IMR-90 (cell line): ENCODE results near the gene ACSL3. TPM values are rescaled to one million over a fixed set of nuclear protein-coding genes. Genes with fewer than 3 reads are reported as not detected.

ENCODE experiments used
- ATAC-seq: fragments of 200-7000 bp; cut with Tn5 transposase; 2 replicates; pipeline ENCODE4 v1.9.1; 2020; ENCODE audit warnings: low read depth, mild to moderate bottlenecking, moderate library complexity
- BruUV-seq: library from RNA; stranded (reverse); fragments of 400-500 nt; replicated peaks from 2 replicates; lab custom pipeline; 2021; lab: Mats Ljungman, UMichigan
- CTCF ChIA-PET: fragments of 300-600 bp; formaldehyde crosslinking; extraction: SDS; loops from one replicate; lab custom pipeline; 2021; ENCODE audit warnings: antibody characterized with exemption; lab: Yijun Ruan, JAX
- POLR2A ChIA-PET: fragments of 300-600 bp; sonication (Branson Sonifier 250); formaldehyde crosslinking; loops from one replicate; lab custom pipeline; 2022; ENCODE audit warnings: antibody characterized with exemption; ENCODE audit not compliant: unreplicated experiment; lab: Charles Lee
- DNase-seq: peaks from one replicate; pipeline ENCODE4 v3.0.0; 2013
- H2AFZ ChIP-seq: replicated peaks from 2 replicates; pipeline ENCODE3; 2013; ENCODE audit warnings: low read length, mild to moderate bottlenecking; ENCODE audit not compliant: poor library complexity
- H2AK5ac ChIP-seq: 2 replicates; pipeline ENCODE4 v1.6.1; 2013; ENCODE audit warnings: low read depth, low read length, inconsistent platforms
- H2AK9ac ChIP-seq: replicated peaks from 2 replicates; pipeline ENCODE3; 2013; ENCODE audit warnings: mild to moderate bottlenecking, low read depth, low read length, moderate library complexity; ENCODE audit not compliant: poor library complexity
- H2BK120ac ChIP-seq: 2 replicates; pipeline ENCODE4 v1.6.1; 2013; ENCODE audit warnings: low read depth, low read length, inconsistent platforms
- H2BK15ac ChIP-seq: 3 replicates; pipeline ENCODE4 v1.6.1; 2013; ENCODE audit warnings: low read depth, low read length, inconsistent platforms
- H2BK20ac ChIP-seq: 2 replicates; pipeline ENCODE4 v1.6.1; 2013; ENCODE audit warnings: low read depth, mild to moderate bottlenecking, inconsistent platforms, low read length, moderate library complexity
- H2BK5ac ChIP-seq: 2 replicates; pipeline ENCODE4 v1.6.1; 2013; ENCODE audit warnings: mild to moderate bottlenecking, low read depth, low read length, inconsistent platforms; ENCODE audit not compliant: poor library complexity, severe bottlenecking
- H3K14ac ChIP-seq: replicated peaks from 2 replicates; pipeline ENCODE4 v1.6.1; 2013; ENCODE audit warnings: low read depth, low read length, inconsistent platforms
- H3K18ac ChIP-seq: 2 replicates; pipeline ENCODE4 v1.6.1; 2013; ENCODE audit warnings: low read depth, low read length, control low read depth
- H3K23ac ChIP-seq: 2 replicates; pipeline ENCODE4 v1.6.1; 2013; ENCODE audit warnings: low read depth, low read length, inconsistent platforms
- H3K27ac ChIP-seq: 2 replicates; pipeline ENCODE4 v1.5.1; 2013; ENCODE audit warnings: mild to moderate bottlenecking, control low read depth, low read length; ENCODE audit not compliant: insufficient read depth
- H3K27me3 ChIP-seq: 2 replicates; pipeline ENCODE4 v1.6.1; 2013; ENCODE audit warnings: low read length; ENCODE audit not compliant: control insufficient read depth, insufficient read depth
- H3K36me3 ChIP-seq: 2 replicates; pipeline ENCODE4 v1.6.1; 2013; ENCODE audit warnings: low read length, mixed read lengths; ENCODE audit not compliant: control insufficient read depth, insufficient read depth
- H3K4ac ChIP-seq: 2 replicates; pipeline ENCODE4 v1.6.1; 2013; ENCODE audit warnings: low read depth, low read length, inconsistent platforms
- H3K4me1 ChIP-seq: 2 replicates; pipeline ENCODE4 v1.6.1; 2013; ENCODE audit warnings: low read length, mixed read lengths; ENCODE audit not compliant: control insufficient read depth, insufficient read depth
- H3K4me2 ChIP-seq: 2 replicates; pipeline ENCODE4 v1.6.1; 2013; ENCODE audit warnings: low read depth, mild to moderate bottlenecking, control low read depth, low read length, moderate library complexity
- H3K4me3 ChIP-seq: 2 replicates; pipeline ENCODE4 v1.5.1; 2013; ENCODE audit warnings: low read depth, mild to moderate bottlenecking, control low read depth, low read length, moderate library complexity; ENCODE audit not compliant: insufficient read depth
- H3K56ac ChIP-seq: 2 replicates; pipeline ENCODE4 v1.6.1; 2013; ENCODE audit warnings: low read length, inconsistent platforms; ENCODE audit not compliant: insufficient read depth; ENCODE audit errors: extremely low read depth
- H3K79me1 ChIP-seq, 2 experiments: 2 replicates each; pipeline ENCODE4 v1.6.1; 2013; ENCODE audit warnings: low read length in 2 of 2, inconsistent platforms in 1 of 2, low read depth in 1 of 2
- H3K9ac ChIP-seq: 2 replicates; pipeline ENCODE4 v1.6.1; 2013; ENCODE audit warnings: low read depth, low read length, control low read depth
- H3K9me1 ChIP-seq: 2 replicates; pipeline ENCODE4 v1.6.1; 2013; ENCODE audit warnings: low read length, inconsistent platforms; ENCODE audit not compliant: insufficient read depth
- H3K9me3 ChIP-seq: 2 replicates; pipeline ENCODE4 v1.6.1; 2013; ENCODE audit warnings: low read length; ENCODE audit not compliant: control insufficient read depth, insufficient read depth
- H4K20me1 ChIP-seq: 2 replicates; pipeline ENCODE4 v1.6.1; 2013; ENCODE audit warnings: low read length, inconsistent platforms; ENCODE audit not compliant: insufficient read depth
- H4K5ac ChIP-seq: 2 replicates; pipeline ENCODE4 v1.6.1; 2013; ENCODE audit warnings: mild to moderate bottlenecking, low read depth, low read length, control low read depth
- H4K8ac ChIP-seq, 2 experiments: 2 replicates each; pipeline ENCODE4 v1.6.1; 2013; ENCODE audit warnings: low read depth in 2 of 2, low read length in 2 of 2, control low read depth in 1 of 2, inconsistent platforms in 1 of 2
- H4K91ac ChIP-seq: 2 replicates; pipeline ENCODE4 v1.6.1; 2013; ENCODE audit warnings: low read depth, low read length, inconsistent platforms; ENCODE audit not compliant: insufficient read depth
- BHLHE40 ChIP-seq: fragments of 150-350 bp; IDR thresholded peaks from 2 replicates; pipeline ENCODE4 v1.6.1; 2016; ENCODE audit warnings: mild to moderate bottlenecking, low read depth, low read length
- FOS ChIP-seq: fragments of 150-350 bp; IDR thresholded peaks from 2 replicates; pipeline ENCODE4 v1.6.1; 2016; ENCODE audit warnings: low read depth, low read length
- RFX5 ChIP-seq: IDR thresholded peaks from 2 replicates; pipeline ENCODE4 v1.8.0; 2012; ENCODE audit warnings: low read depth, mild to moderate bottlenecking, low read length, moderate library complexity
- WGBS, 2 experiments: methylation state at CpG; one replicate each; pipeline versions ENCODE4 v1.1.5 to v1.1.7; 2013; ENCODE audit warnings: missing lambda C conversion rate in 2 of 2; ENCODE audit not compliant: insufficient read length in 1 of 2; ENCODE audit errors: extremely low coverage in 2 of 2; 5-methylcytosine and 5-hydroxymethylcytosine counted together
- dilution Hi-C: fragments of 300-500 bp; cut with HindIII; formaldehyde crosslinking; loops from one replicate; pipeline ENCODE4 v1.14.3; 2018; ENCODE audit warnings: low sequenced_read_pairs; ENCODE audit not compliant: unreplicated experiment
- in situ Hi-C: fragments of 300-500 bp; cut with MboI; formaldehyde crosslinking; loops from 3 replicates; pipeline ENCODE4 v1.14.3; 2019; ENCODE audit warnings: low sequenced_read_pairs, inconsistent platforms, mixed read lengths
- intact Hi-C: fragments of 100-400 bp; cut with micrococcal nuclease; formaldehyde crosslinking; loops from 2 replicates; pipeline ENCODE4 v1.10.0; 2022
- polyA plus RNA-seq, 3 experiments: library from polyadenylated mRNA; depleted of rRNA; stranded (reverse); fragments of >200 nt; gene quantifications; 2 replicates each; pipeline ENCODE4 v1.2.3, GENCODE V29; 2012; ENCODE audit warnings: low replicate concordance in 1 of 3
- total RNA-seq: library from RNA; depleted of rRNA; stranded (reverse); fragments of >200 nt; gene quantifications from 2 replicates; pipeline ENCODE4 v1.2.3, GENCODE V29; 2012

The ACSL3 gene
- total and polyA plus RNA-seq, 2 of the 4 experiments (the other 2 are of a cell fraction): 31.0 to 84.2 TPM

DNA sequence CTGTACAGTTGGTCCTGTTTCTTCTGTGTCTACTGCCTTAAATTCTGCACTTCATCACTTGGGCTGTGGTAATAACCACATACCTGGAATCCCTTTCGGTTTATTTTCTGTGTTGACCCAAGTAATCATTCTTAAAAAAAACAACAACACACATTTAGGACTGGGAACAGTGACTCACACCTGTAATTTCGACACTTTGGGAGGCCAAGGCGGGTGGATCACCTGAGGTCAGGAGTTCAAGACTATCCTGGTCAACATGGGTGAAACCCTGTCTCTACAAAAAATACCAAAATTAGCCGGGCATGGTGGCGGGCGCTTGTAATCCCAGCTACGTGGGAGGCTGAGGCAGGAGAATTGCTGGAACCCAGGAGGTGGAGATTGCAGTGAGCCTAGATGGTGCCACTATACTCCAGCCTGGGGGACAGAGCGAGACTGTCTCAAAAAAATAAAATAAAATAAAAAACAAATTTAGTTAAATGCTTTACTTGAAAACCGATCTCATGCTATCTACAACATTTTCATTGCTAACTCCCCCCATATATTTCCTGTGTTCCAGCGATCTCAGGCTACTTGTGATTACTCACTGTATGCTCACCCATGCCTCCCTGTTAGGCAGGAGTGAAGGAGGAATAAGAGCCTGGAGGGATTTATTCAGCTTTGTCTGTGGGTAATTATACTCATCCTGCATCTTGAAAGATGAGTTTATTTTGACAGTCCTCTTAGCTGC is 18.2 kb downstream of the ACSL3 start:
- no TSS peak for BruUV-seq
- Histone ChIP-seq H3K4ac (no peak overlapping the region), H2AFZ (no peak overlapping the region), H3K36me3 (no peaks in the 10 kb centered on the region), H3K14ac (no peak overlapping the region), H4K8ac (no peak overlapping the region), H2AK5ac (no peak overlapping the region), H3K27me3 (no peaks in the 10 kb centered on the region), H3K4me3 (no peak overlapping the region), H4K91ac (no peak overlapping the region), H3K56ac (no peak overlapping the region), H3K18ac (no peak overlapping the region), H3K23ac (no peak overlapping the region), H3K4me1 (peaks cover 7% of the 10 kb centered on the region), H3K9ac (no peak overlapping the region), H4K5ac (no peak overlapping the region), H2AK9ac (no peak overlapping the region), H3K4me2 (peak overlapping the region; percentile 60; the same call in 1 of the 2 replicates), H2BK5ac (no peak overlapping the region), H2BK120ac (no peak overlapping the region), H3K9me3 (no peaks in the 10 kb centered on the region), H3K9me1 (peaks cover 8% of the 10 kb centered on the region), H3K27ac (no peak overlapping the region), H4K20me1 (peaks cover 72% of the 10 kb centered on the region), H2BK15ac (no peak overlapping the region), H3K79me1 (peaks cover 18 to 69% of the 10 kb centered on the region in 2 experiments; a peak in 3 of 4 replicates), H2BK20ac (no peak overlapping the region)
- WGBS, 2 experiments: no CpG with 5 or more reads among the region's 10 CpGs
- no peak for TF ChIP-seq FOS
- TF ChIP-seq BHLHE40: peak; percentile 25; the same call in 1 of the 2 replicates
- TF ChIP-seq RFX5: no peak
- POLR2A ChIA-PET: no interaction called here
- intact Hi-C loops: loop anchor here (2.0 kb wide), 1 partner anchor 14 kb away; no protein-coding TSS in a partner anchor
- in situ Hi-C loops: no loop called here
- DNase-seq: peak; percentile 84
- CTCF ChIA-PET: no interaction called here
- dilution Hi-C loops: no loop called here
- peak; percentile 90 for ATAC-seq
